ENCODE measurements around the gene SLC41A1.

- TF ChIP-seq POLR2A (IDR thresholded peaks at IDR 0.05; ENCODE audit: low read length) (no peak), GATA1 (IDR thresholded peaks at IDR 0.05; ENCODE audit: low read depth, low read length) (no peak)
These were observed 37.8 kb downstream of the SLC41A1 start, which contains the start of gene RAB29 for GRCh38 chr1:205775015-205775716.
